ENCODE results near the gene HPDL. TPM values are rescaled to one million over a fixed set of nuclear protein-coding genes. Genes with fewer than 3 reads are reported as not detected.
A peak's percentile ranks its signal among the peaks of the same experiment; 100 is the strongest.

The HPDL gene
- polyA plus RNA-seq, 2 of the 4 experiments (the other 2 are of a cell fraction), result 0.80 to 2.8 TPM

- Histone ChIP-seq H3K9me3 (no peaks in the 10 kb centered on the region), H3K4me1 (peaks cover 8% of the 10 kb centered on the region; the same call in 1 of the 3 replicates), H3K4me2 (no peak overlapping the region), H3K4me3 (no peak overlapping the region), H3K27ac (no peak overlapping the region)
- DNase-seq (ENCODE audit: low read depth in 1 of 2, low spot score in 1 of 2) (no peak), FAIRE-seq (no peak), ATAC-seq (peak in 1 of 2 experiments; percentile 10; a peak in 3 of 6 replicates)
- no peak for TF ChIP-seq HOXB5 (CRISPR knock-in tag; IDR thresholded peaks at IDR 0.05)
- no peak for TF ChIP-seq HES2 (IDR thresholded peaks at IDR 0.05)
- no peak for TF ChIP-seq HOXB13 (CRISPR knock-in tag; IDR thresholded peaks at IDR 0.05; ENCODE audit: low read depth)
- no peak for TF ChIP-seq EP300 (IDR thresholded peaks at IDR 0.05)
- TF ChIP-seq E2F6 (IDR thresholded peaks at IDR 0.05; ENCODE audit: borderline replicate concordance, low read depth), result no peak
- TF ChIP-seq EHF (CRISPR knock-in tag; IDR thresholded peaks at IDR 0.05), result no peak
- TF ChIP-seq HOXA7 (CRISPR knock-in tag; IDR thresholded peaks at IDR 0.05), result no peak
- no peak for TF ChIP-seq TFCP2L1 (CRISPR knock-in tag; IDR thresholded peaks at IDR 0.05)
- no peak for TF ChIP-seq HMGXB4 (CRISPR knock-in tag; IDR thresholded peaks at IDR 0.05; ENCODE audit: borderline replicate concordance)
- no peak for TF ChIP-seq ZC3H11A (IDR thresholded peaks at IDR 0.05)
- TF ChIP-seq KDM1A (IDR thresholded peaks at IDR 0.05; ENCODE audit: low read depth), result no peak
- TF ChIP-seq FOSB (CRISPR knock-in tag; IDR thresholded peaks at IDR 0.05), result no peak
- TF ChIP-seq TP53 (CRISPR knock-in tag; IDR thresholded peaks at IDR 0.05), result no peak
- TF ChIP-seq ZFP36 (IDR thresholded peaks at IDR 0.05; ENCODE audit: borderline replicate concordance, partially characterized antibody), result no peak
- TF ChIP-seq BHLHE40 (IDR thresholded peaks at IDR 0.05; ENCODE audit: low read depth, low read length), result no peak
- TF ChIP-seq HEYL (CRISPR knock-in tag; IDR thresholded peaks at IDR 0.05), result no peak
- no peak for TF ChIP-seq RNF2 (IDR thresholded peaks at IDR 0.05; ENCODE audit: borderline replicate concordance, low read depth)
- no peak for TF ChIP-seq HDAC2 (IDR thresholded peaks at IDR 0.05)
- WGBS (ENCODE audit: missing lambda C conversion rate), result 86% methylated on average over 1 of the region's 1 CpG
- CTCF ChIA-PET, result interaction anchor here (0.6 to 7.3 kb wide), 7 partner anchors 9 to 540 kb away, joined by 3 to 43 read pairs (median 5); partner anchors contain the start of genes MUTYH, TESK2 and TOE1
- POLR2A ChIA-PET, result interaction anchor here (2.0 to 2.1 kb wide), 2 partner anchors 9 to 45 kb away, joined by 9 to 16 read pairs; partner anchors contain the start of genes MUTYH and TOE1
Observed at GRCh38 chr1:45348609-45348965, 21.9 kb downstream of the HPDL start.

- no peak overlapping the region for H3K4me3 ChIP-seq
- H3K4me1 ChIP-seq, result peaks cover 8% of the 10 kb centered on the region; the same call in 1 of the 3 replicates
- H3K9me3 ChIP-seq, result no peaks in the 10 kb centered on the region
- POLR2A ChIA-PET, result interaction anchor here (0.6 to 2.1 kb wide), 2 partner anchors 9 to 46 kb away, joined by 3 to 16 read pairs; partner anchors contain the start of genes MUTYH and TOE1
- DNase-seq (ENCODE audit: low read depth in 1 of 2, low spot score in 1 of 2) (no peak), ATAC-seq (peak in 1 of 2 experiments; percentile 13; a peak in 3 of 6 replicates), FAIRE-seq (no peak)
- 95% methylated on average over 3 of the region's 3 CpGs for WGBS (ENCODE audit: missing lambda C conversion rate)
- CTCF ChIA-PET, result interaction anchor here (1.2 to 7.3 kb wide), 5 partner anchors 9 to 335 kb away, joined by 3 to 43 read pairs (median 9); partner anchors contain the start of genes MUTYH, TESK2 and TOE1
- H3K27ac ChIP-seq, result no peak overlapping the region
- H3K4me2 ChIP-seq, result no peak overlapping the region
- TF ChIP-seq HOXB5 (CRISPR knock-in tag; IDR thresholded peaks at IDR 0.05), result no peak
- no peak for TF ChIP-seq RAD21 (conservative IDR thresholded peaks at IDR 0.05 in 1 of 2, IDR thresholded peaks at IDR 0.05 in 1 of 2)
- no peak for TF ChIP-seq RFX5 (IDR thresholded peaks at IDR 0.05)
- TF ChIP-seq EHMT2 (IDR thresholded peaks at IDR 0.05; ENCODE audit: low read depth), result no peak
- TF ChIP-seq ESRRA (IDR thresholded peaks at IDR 0.05; ENCODE audit: borderline replicate concordance, low read length), result no peak
- TF ChIP-seq HMGXB4 (CRISPR knock-in tag; IDR thresholded peaks at IDR 0.05; ENCODE audit: borderline replicate concordance), result no peak
- no peak for TF ChIP-seq POLR2A (IDR thresholded peaks at IDR 0.05; ENCODE audit: low read length)
- TF ChIP-seq TFCP2L1 (CRISPR knock-in tag; IDR thresholded peaks at IDR 0.05), result no peak
- TF ChIP-seq HES2 (IDR thresholded peaks at IDR 0.05), result no peak
- TF ChIP-seq TP53 (CRISPR knock-in tag; IDR thresholded peaks at IDR 0.05), result no peak
- no peak for TF ChIP-seq CTCF (IDR thresholded peaks at IDR 0.05)
- no peak for TF ChIP-seq ZSCAN20 (CRISPR knock-in tag; IDR thresholded peaks at IDR 0.05)
- no peak for TF ChIP-seq NPAS2 (CRISPR knock-in tag; IDR thresholded peaks at IDR 0.05; ENCODE audit: borderline replicate concordance)
- no peak for TF ChIP-seq ZFP36 (IDR thresholded peaks at IDR 0.05; ENCODE audit: borderline replicate concordance, partially characterized antibody)
- no peak for TF ChIP-seq BCL3 (IDR thresholded peaks at IDR 0.05)
- no peak for TF ChIP-seq HOXB13 (CRISPR knock-in tag; IDR thresholded peaks at IDR 0.05; ENCODE audit: low read depth)
Observed at GRCh38 chr1:45348966-45349677, 22.4 kb downstream of the HPDL start.
